Esophagus mucosa (tissue), 1 donor: ENCODE results near the gene RNASET2. TPM values are rescaled to one million over a fixed set of nuclear protein-coding genes. Genes with fewer than 3 reads are reported as not detected.

ENCODE experiments used
- ATAC-seq: fragments of 200-7000 bp; cut with Tn5 transposase; one replicate; pipeline ENCODE4 v1.9.1; 2020
- total RNA-seq: library from RNA; stranded (reverse); gene quantifications from one replicate; pipeline ENCODE4 v1.2.4, GENCODE V29; 2023
- donor health status: DM: yes; HTN: yes; CAD: no.

RNASET2 gene, protein sequence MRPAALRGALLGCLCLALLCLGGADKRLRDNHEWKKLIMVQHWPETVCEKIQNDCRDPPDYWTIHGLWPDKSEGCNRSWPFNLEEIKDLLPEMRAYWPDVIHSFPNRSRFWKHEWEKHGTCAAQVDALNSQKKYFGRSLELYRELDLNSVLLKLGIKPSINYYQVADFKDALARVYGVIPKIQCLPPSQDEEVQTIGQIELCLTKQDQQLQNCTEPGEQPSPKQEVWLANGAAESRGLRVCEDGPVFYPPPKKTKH
- 23.6 TPM for total RNA-seq

DNA sequence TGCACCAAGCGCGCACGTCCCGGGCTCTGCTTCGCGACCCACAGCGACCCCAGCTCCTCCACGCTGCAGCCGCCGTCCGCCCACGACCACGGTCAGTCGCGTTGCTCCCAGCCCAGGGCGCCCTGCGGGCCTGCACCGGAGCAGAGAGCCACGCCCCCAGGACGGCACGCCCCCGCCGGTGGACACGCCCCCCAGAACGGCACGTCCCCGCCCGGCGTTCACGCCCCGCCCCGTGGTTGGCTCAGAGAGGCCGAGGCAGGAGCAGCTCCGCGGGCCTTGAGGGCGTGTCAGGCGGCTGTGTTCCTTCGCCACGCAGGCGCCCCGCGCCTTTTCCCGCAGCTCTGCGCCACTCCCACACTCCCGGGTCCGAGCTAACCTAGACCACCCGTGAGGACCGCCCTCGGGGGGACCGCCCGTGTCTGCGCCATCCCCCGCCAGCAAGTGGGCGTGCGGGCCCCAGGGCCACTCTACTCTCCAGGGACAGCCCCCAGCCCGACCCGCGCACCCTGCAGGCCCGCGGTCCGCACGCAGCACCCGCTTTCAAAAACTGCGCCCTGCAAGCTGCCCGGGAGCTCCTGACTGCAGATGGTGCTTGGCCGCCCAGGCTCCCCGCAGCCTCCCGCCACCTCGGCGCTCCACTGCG is at the start of gene RNASET2:
RNASET2 (minus strand) TSS at position 107 of the 643 bp plus-strand sequence. CDS start 368 bp downstream, outside the sequence.
- peak; percentile 98 for ATAC-seq

DNA sequence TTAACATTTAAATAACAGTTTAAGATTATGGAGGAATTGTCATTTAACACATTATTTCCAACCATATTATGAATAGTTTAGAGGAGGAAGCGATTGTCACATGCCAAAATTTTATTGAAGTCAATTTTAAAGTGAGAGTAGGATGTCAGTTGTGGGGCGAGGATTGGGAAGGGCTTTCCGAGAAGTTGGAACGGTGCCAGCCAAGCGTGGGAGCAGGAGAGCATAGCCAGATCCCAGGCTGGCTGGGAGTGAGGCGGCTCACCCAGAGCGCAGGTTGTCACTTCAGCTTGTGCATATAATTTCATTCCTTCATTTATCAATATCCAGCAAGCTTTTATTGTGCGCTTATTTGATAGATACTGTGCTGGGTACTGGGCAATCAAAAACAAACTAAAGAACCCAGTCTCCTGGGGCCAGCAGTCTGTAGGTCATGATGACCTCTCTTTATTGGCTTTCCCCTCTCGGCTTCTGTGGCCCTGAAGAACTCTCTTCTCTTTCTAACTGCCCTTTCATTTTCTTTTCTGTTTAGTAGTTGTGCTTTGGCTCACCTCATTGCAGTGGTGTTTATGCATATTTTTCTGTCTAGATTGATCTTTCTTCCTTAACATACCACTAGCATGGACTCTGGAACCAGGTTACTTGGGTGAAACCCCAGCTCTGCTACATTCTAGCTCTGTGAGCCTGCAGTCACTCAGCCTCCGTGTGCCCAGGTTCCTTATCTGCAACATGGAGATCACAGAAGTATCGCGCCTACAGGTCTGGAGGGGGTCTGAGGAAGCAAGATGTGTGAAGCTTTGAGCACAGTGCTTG is 49.2 kb upstream of the RNASET2 start:
- ATAC-seq = no peak

DNA sequence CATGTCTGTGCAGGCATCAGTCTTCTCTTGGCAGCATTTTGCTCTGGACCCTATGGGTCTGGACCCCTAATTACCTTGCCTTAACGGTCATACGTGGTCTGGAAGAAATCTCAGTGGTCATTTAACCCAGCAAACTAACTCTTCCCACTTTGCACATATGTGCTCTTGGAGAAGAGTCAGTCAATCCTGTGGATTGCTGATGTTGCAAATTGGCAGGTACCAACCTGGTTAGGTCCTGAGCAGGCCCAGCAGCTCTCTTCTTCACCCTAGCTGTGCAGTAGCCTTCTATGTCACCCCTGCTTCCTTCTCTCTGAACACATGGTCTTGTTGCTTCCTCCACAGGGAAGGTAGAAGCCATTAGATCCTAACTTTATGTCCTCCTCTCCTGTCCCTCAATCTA is 44.4 kb upstream of the RNASET2 start:
- ATAC-seq = no peak

DNA sequence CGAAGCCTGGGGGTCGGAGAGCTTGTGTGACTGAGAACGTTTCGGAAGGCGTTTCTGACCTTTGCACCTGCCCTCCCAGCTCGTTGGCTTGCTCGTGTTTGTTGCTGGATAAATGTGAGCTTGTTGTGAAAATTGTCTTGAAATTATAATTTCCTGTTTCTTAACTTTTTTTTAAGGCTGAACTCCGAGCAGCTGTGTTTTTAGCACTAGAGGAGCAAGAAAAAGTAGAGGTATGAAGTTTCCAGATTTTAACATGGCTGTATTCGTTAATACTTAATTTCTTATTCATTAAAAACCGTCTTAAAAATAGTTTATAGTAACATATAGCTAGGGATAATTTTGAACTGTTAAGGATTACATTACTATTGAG is 43.5 kb upstream of the RNASET2 start:
- ATAC-seq = no peak

DNA sequence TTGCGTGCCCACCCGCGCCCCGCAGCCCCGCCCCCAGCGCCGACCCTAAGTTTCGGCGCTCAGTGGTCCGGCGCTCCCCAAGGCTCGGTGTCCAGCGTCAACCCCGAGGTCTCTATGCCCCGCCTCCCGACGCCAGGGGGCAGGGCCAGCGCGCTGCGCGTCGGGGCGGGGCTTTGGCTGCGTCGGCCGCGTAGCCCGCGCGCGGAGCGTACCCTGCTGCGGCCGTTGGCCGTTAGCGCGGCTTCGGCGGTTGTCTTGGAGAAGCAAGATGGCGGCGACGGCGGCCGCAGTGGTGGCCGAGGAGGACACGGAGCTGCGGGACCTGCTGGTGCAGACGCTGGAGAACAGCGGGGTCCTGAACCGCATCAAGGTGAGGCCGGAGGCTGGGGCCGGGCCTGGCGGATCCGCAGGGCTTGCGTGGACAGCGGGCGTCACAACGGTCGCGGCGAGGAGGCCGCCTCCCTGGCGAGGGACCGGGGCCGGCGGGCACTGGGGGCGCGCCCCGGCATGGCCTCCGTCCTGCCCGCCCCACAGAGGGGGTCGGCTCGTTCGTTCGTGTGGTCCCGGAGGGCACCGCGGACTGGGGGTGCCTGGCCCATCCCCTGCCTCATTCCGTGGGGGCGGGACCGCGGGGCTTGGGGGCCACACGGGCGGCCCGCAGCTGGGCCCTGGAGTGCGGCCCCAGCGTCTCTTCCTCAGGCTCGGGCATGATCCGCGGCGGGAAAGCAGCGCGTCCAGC is 43.0 kb upstream of the RNASET2 start, which contains the start of gene CEP43:
CEP43 (plus strand) TSS at position 253 of the 739 bp plus-strand sequence; CDS start at position 269, 16 bp downstream.
- ATAC-seq = peak; percentile 98

DNA sequence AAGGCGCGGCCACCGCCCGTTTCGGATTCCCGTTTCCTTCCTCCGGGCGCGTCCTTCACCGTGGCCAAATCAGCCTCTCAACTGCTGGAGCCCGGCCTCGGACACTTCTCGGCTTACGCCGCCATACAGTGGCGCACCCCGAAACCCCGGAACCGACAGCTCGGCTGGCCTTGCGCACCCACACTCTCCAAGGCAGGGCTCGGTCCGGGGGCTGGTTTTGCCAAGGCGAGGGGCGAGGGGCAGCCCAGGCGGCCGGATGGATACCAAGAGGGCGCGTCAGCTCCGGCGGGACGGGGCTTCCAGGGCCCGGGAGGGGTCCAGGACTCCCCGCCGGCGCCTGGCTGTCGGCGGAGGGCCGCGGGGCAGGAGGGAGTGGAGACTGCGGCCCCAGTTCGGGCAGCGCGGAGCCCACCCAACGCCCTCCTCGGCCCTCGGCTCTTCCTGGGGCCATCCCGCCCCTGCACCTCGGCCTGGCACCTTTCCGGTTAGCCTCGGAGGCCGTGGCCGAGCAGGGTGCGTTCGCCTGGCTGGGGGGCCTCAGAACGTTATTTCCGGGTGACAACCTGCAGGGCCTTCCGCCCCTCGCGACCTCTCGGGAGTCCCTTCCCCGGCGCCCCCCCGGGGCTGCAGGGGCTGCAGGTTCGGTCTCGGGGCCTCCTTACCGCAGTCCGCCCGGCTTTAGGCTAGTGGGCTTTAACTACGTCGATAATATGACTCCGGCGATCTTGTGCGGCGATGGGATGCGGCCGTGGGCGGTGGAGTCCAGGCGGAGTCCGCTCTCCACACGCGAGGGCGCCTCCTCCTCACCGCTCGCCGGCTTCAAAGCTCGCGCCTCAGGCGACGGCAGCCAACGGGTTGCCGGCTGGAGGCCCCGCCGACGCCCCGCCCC is 42.1 kb upstream of the RNASET2 start:
- ATAC-seq = peak; percentile 19

DNA sequence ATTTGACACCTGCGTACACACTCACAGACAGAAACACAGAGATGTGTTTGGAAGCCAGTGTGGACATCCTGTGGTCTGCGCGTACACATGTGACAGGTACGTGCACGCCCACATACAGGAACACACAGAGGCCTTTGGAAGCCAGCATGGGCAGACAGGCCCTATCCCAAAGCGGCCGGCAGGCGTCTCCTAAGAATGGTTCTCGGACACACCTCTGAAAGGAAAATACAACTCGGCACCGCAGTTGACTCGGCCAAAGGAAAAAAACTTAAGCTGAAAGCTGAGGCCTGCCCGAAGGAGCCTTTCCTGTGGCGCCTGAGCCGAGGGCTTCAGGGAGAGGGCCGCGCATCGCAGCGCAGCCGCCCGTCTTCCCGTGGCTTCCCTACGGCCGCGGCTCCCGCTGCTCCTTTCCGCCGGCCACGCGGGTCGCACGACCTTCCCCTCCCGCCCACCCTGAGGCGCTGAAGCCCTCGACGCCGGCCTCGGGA is 41.5 kb upstream of the RNASET2 start:
- peak; percentile 65 for ATAC-seq

DNA sequence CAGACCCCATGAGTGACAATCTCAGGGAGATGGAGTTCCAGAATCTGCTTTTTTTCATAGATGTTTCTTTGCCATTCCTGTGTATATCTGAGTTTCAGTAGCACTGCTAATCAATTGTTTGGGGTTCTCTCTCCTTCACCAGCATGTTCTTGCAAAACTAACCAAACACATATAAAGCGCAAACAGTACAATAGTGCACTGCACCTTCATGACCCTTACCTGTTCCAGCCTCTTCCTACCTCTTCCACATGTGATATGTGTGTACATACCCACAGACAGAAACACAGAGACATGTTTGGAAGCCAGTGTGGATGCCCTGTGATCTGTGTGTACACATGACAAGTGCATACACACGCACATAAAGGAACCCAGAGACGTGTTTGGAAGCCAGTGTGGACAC is 41.0 kb upstream of the RNASET2 start:
- ATAC-seq = no peak

DNA sequence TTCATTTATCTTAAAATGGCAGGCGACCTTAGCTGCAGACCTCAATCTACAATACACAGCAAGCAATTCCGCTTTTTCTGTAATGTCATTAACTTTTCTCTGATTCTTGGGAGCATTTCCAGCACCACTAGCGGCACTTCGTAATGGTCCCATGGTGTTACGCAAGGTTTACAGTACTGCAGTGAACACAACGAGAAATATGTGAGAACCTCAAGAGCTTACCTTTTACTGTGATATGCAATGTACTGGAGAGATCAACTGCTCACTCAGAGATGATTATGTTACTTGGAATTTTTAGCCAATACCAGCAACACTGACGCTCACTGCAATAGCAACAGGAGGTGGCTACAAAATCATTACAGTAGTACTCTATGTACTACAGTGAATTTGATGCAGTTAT is 40.1 kb upstream of the RNASET2 start:
- ATAC-seq = no peak

DNA sequence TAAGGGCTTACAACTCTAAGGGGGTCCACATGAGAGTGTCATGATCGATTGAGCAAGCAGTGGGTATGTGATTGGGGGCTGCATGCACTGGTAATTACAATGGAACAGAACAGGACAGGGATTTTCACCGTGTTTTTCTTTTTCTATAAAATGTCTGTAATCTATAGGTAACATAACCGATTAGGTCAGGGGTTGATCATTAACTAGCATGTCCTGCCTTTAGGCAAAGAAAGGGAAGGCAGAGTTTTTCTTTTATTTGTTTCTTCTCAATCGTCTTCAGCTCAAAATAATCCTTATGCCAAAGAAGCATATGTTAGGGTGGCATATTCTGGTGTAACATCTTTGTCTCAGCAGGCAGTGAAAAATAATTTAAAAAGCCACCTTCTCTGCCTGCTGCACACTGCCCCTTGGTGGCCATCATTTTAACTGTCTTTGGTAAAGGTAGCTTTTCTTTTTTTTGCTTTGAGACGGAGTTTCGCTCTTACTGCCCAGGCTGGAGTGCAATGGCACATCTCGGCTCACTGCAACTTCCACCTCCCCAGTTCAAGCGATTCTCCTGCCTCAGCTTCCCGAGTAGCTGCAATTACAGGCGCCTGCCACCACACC is 33.2 kb upstream of the RNASET2 start:
- peak; percentile 52 for ATAC-seq

DNA sequence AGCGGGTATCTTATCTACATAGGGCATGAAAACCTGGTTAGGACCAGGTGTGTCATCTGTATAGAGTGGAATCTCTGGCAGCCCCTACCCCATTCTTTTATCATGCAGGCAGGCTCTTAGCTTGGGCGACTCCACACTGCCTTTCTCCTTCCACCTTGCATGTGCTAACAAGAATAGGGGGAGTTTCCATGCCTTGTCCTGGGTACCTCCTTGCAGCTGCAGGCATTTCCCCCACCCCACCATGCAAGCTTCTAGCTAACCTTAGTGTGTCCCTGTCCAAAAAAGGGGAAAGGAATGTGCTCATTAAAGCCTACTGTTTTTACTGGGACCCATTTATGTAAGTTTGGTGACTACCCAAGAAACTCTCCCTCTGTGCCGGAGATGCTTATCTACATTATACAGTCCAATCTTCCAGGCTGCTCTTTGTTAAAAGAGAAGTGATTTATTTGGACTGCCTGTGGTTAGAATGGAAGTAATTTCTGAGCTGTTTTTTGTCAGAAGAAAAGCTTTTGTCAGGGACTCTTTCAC is 32.4 kb upstream of the RNASET2 start:
- no peak for ATAC-seq

DNA sequence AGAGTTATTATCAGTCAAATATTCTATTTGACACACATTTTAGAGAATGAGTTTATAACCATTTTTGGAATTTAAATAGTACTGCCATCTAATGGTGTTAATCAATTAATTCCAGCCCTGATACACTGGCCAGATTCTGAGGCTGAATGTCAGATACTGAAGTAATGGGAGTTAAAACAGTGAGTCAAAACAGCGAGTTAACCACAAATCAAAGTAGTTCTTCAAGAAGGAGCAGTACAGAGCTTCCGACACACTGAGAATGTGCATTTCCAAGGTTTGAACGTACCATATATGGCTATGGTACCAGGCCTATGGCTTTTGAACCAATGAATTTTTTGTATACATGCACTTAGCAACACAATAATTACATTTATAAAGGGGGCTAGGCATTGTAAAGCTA is 31.6 kb upstream of the RNASET2 start:
- ATAC-seq = no peak

DNA sequence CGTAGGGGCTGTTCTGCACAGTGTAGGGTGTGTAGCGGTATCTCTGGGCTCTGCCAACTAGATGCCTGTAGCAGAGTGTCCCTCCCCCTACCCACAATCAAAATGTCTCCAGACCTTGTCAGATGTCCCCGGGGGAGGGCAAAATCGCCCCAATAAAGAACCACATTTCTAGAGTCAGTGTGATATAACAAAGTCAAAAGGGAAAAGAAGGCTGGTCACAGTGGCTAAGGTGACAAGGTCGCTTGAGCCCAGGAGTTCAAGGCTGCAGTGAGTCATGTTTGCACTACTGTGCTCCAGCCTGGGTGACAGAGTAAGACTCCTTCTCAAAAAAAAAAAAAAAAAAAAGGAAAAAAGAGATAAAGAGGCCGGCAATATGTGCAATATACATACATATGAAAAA is 31.1 kb upstream of the RNASET2 start:
- ATAC-seq = no peak

DNA sequence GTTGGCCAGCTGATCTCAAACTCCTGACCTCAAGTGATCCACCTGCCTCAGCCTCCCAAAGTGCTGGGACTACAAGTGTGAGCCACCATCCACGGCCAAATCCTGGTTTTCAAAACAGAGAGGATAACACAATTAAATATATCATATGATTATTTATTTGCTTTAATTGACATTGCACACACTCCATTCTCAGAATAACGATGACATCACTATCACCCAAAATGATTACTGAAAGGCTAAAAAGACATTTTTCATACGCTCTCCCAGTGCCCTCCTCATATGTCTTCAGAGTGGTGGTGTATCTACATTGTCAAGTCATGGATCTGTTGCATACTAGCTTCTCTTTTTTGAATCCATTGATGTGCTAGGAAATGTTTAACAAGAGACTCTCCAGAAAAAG is 24.4 kb upstream of the RNASET2 start:
- no peak for ATAC-seq

DNA sequence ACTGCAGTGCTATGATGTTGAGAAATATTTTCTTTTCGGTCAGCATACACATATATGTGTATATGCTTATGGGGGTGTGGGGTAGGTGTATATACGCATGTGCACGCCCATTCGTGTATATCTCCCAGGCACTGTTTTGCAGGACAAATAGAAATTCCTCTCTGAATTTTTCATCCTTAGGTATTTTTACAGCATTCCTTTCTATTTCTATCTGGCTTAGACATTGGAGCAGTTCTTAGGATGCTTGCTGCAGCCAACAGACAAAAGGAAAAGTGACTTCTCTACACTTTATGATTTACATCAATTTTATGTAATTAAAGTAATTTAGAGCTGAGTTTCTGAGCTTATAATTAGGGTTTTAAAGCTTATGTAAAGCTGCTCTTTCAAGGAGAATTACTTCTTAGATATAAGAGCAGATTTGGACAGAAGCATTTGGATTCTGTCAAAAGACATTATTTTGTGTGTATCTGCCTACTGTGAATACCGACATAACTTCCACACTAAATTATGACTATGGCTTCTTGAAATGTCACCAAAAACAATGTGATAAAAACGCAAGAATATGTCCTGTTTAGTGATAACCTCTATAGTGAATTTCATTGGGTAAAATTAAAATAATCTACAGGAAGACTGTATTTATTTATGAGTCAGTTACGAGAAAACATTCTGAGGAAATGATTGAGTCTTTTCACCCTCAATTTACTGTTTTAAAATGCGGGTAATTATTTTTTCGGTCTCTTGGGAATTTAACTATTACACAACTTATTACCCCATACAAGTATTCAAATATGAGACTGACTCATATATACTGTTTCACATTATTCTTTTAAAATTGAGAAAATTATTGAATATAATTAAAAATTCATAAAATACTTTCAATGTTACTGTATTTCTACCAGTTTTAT is 21.5 kb upstream of the RNASET2 start:
- no peak for ATAC-seq

DNA sequence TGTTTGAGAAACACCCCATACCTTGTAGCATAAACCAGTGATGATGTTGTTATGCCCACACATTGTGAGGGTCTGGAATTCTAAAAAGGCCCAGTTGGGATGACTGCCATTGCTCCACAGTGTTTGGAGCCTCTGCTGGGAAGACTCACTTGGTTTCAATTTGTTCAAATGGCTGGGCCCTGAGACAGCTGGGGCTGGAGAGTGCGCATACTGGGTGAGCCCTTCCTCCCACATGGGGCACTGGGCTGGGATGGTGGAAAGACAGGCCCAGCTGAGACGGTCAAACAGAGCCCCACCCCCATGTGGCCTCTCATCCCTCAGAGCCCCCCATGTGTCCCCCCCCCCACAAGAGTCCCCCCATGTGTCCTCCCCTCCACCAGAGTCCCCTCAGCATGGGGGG is 20.3 kb upstream of the RNASET2 start:
- no peak for ATAC-seq

DNA sequence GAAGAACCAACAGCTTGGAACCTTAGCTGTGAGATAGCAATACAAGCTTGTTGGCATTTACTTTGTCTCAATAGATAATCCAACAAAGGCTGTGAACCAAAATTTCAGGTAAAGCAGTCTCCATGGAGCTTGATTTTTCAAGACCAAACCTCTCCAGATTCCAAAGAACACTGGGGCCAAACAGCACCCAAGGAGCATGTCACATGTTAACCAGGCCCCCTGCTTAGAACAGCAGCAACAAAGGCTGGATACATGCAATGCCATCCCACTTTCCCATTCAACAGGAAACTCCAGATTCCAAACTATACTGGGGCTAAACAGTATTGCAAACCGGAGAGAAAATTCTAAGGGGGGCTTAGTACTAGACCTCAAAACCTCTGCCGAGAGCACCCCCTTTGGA is 15.8 kb upstream of the RNASET2 start:
- ATAC-seq = no peak

DNA sequence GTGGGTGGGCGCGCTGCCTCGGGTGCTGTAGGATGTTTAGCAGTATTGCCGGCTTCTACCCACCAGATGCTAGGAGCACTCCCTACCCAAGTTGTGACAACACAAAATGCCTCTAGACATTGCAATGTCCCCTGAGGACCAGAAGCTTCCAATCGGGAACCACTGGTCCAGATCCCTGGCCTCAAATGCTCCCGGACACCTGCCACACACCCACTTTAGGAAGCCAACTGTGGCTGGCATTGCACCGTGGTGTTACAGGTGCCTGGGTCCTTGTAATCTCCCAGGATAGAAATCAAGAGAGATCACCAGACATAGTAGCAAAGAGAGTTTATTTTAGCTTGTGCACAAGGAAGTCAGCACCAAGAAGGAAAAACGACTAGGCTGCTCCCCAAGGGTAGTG is 14.9 kb upstream of the RNASET2 start:
- ATAC-seq = no peak

DNA sequence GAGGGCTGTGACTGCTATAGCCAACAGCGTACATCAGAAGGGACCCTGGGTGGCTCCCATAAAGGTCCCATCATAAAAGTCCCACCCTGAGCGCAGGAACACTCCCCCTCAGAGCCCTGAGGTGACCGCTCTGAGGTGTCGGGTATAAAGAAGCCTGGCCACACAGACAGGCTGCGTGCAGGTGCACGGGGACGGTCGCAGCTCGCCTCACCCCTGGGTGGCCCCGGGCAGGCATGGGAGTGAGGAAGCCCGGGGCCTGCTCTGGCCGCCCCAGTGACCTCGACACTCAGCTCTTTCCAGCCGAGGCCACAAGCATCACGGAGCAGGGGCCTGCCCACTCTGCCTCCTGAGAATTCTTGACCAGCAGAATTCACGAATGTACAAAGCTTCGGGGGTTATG is 14.4 kb upstream of the RNASET2 start:
- no peak for ATAC-seq

DNA sequence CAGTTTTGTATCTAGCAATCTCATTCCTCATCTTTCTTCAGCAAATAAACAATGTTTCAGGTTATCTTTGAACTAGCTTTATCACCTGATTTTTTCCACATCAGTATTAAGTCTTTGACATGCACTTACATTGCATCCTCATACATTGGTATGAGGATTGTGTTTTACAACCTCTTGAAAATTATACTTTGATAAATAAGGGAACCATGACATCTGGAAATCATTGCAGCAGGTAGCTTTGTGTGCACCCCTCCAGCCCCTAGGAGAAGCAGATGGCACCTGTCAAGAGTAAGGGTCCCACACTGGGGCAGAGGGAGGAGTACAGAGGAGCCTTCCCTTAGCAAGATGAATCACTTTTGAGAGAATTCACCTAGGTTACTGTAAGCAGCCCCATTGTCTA is 13.7 kb upstream of the RNASET2 start:
- no peak for ATAC-seq
